GM12874 (cell line): Measurements from ENCODE around the gene XYLT1.

Experiments
- CTCF ChIP-seq: IDR thresholded peaks from 2 replicates; pipeline ENCODE4 v1.5.1; 2011; ENCODE audit warnings: low read depth, mild to moderate bottlenecking, control low read depth, low read length, moderate library complexity; ENCODE audit not compliant: insufficient read depth

The XYLT1 gene

GRCh38 chr16:17155936-17156335, 314.8 kb downstream of the XYLT1 start:
- TF ChIP-seq CTCF, result no peak

GRCh38 chr16:17155485-17155884, 315.3 kb downstream of the XYLT1 start:
- TF ChIP-seq CTCF, result no peak

GRCh38 chr16:17154981-17155380, 315.8 kb downstream of the XYLT1 start:
- TF ChIP-seq CTCF, result no peak

- TF ChIP-seq CTCF, result no peak
Measured at GRCh38 chr16:17152311-17152710, 318.4 kb downstream of the XYLT1 start.

- TF ChIP-seq CTCF, result no peak
Measured at GRCh38 chr16:17151335-17151734, 319.4 kb downstream of the XYLT1 start.

GRCh38 chr16:17149904-17150483, 320.8 kb downstream of the XYLT1 start:
- no peak for TF ChIP-seq CTCF

GRCh38 chr16:17147942-17148341, 322.8 kb downstream of the XYLT1 start:
- TF ChIP-seq CTCF, result no peak

- TF ChIP-seq CTCF, result no peak
Measured at GRCh38 chr16:17145029-17145428, 325.7 kb downstream of the XYLT1 start.
